GM18511 (cell line): ENCODE results near the gene DLG5.
A peak's percentile ranks its signal among the peaks of the same experiment; 100 is the strongest.

Experiments used
- ATAC-seq: cut with Tn5 transposase; IDR thresholded peaks from one replicate; pipeline ENCODE4 v1.9.1; 2021; ENCODE audit warnings: mild to moderate bottlenecking, moderate library complexity; ENCODE audit not compliant: unreplicated experiment

Gene DLG5

DNA sequence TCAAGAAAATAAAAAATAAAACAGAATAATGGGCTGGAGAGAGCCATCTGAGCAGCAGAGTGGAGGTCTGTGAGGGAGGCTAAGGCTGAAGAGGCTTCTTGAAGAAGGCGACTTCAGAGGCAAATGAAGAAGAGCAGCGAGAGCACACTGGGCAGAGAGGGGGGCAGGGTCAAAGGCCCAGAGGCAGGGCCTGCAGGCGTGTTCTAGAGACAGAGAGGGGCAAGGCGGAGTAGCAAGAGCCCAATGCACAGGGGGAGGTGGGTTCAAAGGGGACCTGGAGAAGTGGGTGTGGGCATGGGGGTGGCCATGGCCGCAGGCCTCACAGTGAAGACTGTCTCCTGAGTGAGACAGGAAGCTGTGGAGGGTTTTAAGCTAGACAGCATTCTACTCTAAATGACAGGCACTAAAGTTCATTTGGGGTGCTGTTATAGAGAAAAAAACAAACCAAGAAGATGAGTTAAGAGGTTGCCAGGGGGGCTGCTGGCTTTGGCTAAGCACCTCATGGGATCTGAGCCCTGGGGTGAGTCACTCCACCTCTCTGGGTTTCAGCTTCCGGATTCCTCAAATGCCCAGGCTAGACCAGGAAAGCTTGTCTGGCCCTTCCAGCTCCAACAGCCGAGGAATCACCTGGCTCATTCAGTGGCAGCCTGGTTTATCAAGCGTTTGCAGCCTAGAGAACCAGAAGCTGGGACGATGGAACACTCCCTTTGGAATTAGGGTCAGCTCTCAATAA lies 81.7 kb downstream of the DLG5 start:
- ATAC-seq: no peak

DNA sequence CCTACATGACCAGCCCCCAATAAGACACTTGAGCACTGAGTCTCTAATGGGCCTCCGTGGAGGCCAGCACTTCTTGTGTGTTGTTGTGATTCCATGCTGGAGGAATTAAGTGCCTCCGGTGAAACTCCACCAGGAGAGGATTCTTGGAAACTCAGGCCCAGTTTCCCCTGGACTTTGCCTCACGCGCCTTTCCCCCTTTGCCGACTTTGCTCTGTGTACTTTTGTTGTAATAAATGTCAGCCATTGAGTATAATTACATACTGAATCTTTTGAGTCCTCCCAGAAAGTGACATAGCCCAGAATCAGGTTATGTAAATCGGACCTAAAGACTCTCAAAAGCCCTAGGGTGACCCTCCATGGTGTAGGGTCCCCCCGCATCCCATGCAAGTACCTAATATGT lies 82.4 kb downstream of the DLG5 start:
- no peak for ATAC-seq

DNA sequence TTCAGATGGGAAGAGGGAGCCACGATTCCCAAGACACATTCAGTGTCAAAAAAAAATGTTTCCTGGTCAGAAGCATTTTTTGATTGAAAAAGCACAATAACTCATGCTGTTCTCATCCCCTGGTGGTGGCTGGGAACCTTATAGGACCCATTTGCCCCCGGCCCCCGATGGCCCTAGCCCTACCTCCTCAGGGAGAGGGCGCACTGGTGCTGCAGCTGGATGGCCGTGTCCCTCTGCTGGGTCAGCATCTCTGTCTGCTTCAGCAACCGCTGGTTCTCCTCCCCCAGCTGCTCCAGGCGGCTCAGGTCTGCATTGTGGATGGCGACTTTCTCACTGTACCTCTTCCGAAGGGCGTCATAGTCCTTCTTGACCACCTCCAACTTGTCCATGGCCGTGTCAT lies 83.3 kb downstream of the DLG5 start:
- no peak for ATAC-seq

DNA sequence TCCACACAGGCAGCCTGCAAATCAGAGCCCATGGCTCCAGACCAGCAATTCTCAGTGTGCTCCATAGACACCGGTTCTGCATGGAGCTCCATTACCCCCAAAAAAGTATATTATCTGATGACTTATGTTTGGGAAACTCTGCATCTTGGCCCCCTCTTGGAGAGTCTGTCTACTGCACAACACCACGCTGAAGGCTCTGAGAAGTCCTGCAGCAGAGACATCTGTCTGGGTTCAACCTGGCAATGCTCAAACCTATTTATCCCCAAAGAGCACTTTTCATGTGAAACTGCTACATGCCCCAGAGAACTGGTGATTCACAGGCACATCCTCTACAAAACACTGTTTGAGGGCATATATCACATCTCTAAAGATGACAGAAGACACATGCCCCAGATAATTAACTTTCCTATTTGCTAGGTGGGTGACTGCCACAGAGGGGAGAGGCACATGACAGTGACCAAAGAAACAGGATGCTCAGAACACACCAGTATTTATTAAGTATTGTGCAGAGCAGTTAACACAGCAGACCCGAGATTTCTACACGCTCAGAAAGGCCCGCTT lies 83.8 kb downstream of the DLG5 start:
- no peak for ATAC-seq

DNA sequence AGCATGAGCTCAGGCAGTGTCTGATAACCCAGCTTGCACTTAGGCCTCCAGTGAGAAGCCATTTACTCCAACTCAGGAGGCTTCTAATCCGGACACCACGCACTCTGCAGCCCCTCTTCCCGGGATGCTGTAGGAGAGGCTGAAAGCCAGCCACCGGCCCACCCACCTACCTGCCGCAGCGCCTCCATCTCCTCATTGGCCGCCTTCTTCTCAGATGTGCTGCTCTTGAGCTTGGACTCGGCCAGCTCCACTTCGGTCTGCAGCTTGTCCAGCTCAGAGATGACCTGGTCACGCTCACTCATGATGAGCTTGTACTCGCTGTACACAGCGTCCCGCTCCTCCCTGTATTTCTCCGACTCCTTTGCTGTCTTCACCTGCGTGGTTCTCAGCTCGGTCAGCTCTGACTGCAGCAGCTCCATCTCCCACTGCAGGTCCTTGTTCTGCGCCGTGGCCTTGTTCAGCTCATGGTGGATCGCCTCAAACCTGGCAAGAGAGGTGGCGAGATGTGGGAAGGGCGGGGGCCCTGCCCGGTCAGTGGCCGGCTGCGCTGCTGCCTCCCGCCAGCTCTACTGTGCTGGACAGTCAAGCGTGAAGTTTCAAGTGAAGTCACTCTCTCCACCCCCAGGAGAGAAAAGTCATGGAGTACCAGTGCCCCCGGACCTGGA lies 84.7 kb downstream of the DLG5 start:
- ATAC-seq: no peak

DNA sequence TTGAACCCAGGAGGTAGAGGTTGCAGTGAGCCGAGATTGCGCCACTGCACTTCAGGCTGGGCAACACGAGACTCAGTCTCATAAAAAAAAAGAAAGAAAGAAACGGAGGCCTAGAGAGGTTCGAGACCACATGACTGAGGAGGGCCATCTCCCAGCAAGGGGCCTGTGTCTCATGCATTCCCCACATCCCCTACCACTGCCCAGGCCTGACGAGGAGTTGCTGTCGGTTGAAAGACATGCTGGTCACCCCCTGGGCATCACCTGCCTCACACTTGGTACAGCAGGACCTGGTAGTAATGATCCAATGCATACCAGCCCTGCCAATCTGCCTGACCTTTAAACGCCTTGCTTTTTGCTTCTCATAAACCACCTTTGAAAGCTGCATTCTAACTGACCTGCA lies 85.9 kb downstream of the DLG5 start:
- no peak for ATAC-seq

DNA sequence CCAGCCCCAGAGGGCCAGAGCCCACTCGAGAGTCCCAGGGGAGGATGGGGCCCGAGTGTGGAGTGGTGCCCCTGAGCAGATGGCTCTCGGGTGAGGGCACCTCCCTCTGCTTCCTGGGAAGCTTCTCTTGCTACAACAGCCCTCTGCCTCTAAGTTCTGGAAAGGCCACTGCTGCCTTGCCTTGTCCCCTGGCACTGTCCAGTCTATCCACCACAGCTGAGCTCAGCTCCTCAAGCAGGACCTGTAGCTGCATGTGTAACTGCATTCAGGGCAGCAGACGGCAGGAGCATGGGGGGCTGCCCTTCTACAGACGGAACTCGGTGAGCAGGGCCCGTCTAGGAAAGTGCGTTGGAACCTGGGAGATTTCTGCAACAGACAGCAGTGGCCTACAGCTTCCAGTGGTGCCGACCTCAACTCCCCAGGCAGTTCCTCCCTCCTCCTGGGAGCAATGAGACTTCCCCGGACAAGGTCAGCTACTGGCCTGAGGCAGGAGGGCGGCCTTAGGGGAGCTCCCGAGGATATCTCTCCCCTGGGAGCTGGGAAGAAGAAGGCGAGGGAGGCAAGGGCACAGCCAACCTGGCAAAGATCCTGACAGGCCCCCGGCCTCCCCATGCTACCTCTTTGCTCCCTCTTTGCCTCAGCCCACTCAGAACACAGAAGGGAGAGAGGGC lies 88.5 kb downstream of the DLG5 start:
- no peak for ATAC-seq

DNA sequence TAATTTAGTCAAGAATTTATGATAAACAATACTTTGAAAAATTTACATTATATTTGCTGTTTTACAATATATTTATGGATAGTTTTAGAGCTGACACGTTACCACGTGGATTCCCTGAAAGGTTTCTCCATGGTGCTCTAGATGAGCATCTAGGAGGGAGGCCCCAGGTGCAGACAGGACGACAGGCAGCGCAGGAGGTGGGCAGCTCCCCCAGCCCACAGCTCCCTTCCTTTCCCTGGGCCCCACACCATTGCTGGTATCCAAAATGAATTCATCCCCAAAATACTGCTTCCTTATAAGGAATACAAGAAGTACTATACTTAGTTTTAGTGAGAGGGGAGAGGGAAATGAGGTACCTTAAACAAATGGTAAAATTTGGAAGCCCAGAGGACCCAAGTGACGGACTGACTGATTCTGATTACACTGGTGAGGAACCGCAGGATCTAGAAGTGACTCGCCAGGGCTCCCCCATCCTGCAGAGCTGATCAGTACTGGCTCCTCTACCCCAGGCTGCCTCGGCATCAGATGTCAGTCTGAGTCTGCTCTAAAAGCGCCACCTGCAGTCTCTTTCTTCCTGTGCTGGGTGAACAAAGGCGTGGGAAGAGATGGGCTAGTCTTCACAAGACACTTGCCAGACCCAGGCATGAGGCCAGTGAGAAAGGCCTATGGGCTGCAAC lies 89.2 kb downstream of the DLG5 start:
- peak; percentile 96 for ATAC-seq

DNA sequence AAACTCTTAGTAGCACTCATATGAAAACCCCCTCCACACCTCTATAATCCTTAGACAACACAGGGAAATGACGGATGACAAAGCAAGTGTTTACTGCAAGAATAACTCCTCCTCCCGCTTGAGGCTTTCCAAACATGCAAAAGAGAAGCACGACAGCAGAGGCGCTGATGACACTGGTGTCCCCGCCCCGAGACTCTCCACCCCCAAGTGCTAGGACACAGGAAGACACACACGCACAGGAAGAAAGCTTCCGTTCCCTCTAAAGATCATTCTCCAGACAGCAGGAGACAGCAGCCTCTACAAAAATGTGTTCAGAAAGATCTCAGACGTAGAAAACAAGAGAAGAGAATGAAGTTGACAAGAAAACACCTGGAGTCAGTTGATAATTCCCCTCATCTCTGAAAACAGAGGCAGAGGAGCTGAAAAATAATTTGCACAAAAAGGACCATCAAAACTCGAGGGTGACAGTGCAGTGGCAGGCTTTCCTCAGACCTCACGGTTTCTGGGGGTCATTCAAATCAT lies 90.2 kb downstream of the DLG5 start:
- ATAC-seq: peak; percentile 52

DNA sequence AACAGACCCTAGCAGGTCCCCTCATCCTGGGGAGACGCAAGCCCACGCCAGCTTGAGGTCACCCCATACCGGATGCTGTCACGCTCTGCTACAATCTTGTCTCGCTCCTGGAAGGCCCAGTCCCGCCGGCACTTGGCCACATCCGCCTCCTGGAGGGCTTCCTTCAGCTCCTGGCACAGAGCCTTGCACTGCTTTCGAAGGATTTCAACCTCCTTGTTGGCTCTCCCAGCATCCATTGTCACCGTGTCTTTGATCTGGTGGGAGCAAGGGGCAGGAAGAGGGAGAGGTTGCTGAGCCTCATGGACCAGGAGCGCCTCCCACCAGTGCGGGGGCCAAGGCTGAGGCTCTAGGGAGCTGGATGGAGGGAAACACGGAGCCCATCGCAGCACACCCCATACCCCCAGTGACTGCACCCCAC lies 90.9 kb downstream of the DLG5 start:
- no peak for ATAC-seq

DNA sequence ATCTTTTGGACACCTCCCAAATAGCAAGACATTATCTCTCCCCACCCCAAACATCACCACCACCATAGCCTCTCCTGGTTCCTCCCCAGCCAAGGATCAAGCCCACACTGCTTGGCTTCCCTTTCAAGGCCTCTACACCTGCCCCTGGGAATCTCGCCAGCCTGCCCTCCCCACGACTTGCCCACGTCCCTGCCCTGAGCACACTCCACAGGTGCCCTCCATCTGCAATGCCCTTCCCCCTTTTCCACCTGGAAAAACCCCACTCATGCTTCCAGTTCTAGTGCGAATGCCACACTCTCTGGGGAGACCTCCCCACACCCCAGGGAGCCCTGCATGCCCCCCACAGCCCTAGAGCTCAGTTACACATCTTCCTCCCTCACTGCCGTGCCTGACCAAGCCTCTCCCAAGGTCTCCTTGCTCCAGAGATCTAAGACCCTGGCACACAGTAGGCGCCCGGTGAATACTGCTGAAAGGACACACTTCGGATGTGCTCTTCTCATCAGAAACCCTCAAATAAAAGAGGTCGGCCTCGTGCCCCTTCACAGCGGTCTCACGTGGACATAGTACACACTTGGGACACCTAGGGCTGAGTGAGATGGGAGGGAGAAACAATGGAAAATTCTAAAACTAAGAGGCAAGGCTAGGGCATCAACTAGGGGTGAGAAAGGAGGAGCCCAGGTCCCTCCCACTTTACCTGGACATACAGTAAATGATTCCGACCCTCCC lies 91.4 kb downstream of the DLG5 start:
- no peak for ATAC-seq

DNA sequence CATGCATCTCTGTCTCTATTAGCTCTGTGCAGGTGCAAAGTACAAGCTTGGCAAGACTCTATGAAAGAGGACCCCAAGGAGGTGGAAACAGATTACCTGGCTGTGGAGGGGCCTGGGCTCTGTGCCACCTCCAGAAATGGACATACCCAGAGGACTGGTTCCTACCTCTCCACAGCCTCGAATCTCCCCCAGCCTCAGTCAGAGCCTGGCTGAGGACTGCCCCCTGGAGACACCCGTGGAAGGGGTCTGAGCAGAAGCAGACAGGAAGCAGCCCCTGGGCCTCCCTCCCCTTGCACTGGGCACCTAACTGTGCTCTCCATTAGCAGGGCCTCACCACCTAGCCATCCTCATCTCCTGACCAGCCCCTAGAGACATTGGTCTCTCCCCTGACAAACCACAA lies 92.0 kb downstream of the DLG5 start:
- ATAC-seq: no peak

DNA sequence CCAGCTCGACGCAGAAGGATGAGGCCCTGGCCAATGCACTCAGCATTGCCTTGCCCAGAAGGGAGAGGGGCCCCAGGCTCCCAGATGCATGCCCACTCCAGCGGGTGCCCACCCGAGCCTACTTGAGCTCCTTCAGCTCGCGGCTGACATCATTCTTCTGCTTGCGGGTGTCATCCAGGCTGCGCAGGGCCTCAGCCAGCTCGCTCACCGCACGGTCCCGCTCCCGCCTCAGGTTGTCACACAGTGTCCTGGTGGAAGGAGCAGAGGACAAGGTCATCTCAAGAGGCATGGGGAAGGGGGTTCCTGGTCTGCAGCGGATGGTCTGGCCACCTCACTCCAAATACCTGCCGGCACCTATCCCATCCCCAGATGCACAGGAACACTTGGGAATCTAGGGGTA lies 92.8 kb downstream of the DLG5 start:
- no peak for ATAC-seq

DNA sequence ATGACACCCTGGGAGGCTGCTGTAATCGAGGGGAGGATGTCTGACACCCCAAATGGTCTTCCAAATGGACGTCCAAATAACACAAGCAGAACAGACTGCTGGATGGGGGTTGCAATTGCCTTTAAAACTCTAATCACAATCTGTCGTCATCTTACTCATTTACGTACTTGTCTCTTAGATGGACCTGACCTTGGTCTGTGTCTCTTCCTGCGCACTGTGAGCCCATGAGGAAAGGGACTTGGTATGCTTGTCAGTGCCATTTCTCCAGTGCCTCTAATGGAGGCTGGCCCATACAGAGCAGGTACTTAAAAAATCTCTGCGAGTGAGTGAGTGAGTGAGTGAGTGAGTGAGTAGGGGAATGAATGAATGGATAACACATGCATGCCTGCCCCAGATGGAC lies 93.3 kb downstream of the DLG5 start:
- no peak for ATAC-seq

DNA sequence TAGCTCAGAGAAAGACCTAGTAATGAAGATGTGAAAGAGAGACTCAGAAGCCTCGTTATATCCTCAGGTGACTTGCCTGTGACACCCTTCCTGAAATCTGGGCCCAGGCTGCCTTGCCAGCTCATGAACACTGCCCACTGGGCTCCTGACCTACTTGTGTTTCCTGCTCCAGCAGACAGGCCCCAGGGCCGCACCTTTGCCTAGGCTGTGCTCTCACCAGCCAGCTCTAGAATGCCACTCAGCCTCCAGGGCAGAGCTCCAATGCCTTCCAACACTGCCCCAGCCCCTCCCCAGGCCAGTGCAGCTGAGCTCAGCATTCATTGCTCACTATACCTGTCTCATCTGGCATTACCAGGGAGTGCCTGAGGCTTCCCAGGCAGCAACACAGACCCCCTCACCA lies 94.3 kb downstream of the DLG5 start:
- no peak for ATAC-seq

DNA sequence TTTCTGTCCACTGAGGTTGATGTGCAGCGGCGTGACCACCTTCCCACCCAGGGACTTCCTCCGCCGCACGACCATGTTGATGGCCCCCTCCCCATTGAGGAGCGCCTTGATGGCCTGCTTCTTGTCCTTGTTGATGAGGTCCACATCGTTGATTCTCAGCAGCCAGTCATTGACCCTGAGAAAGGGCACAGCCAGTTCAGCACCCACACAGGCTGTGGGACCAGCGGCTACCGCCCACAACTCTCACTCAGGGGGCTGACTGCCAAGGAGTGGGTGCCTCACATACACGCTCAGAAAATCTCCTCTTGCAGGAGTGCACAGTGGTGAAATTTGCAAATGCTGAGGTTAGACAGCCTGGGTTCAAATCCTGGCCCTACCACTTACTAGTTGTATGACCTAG lies 97.2 kb downstream of the DLG5 start:
- ATAC-seq: no peak

DNA sequence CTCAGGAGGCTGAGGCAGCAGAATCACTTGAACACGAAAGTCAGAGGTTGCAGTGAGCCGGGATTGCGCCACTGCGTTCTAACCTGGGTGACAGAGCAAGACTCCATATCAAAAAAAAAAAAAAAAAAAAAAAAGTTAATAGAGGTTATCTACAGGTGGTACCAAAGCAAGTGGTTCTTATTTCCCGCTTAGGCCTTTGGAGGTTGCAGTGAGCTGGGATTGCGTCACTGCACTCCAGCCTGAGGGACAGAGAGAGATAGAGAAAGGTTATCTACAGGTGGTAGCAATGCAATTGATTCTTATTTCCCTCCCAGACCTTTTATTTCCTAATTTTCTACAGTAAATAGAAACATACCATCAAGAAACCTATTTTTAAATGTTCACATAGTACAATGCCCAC lies 98.2 kb downstream of the DLG5 start:
- no peak for ATAC-seq

DNA sequence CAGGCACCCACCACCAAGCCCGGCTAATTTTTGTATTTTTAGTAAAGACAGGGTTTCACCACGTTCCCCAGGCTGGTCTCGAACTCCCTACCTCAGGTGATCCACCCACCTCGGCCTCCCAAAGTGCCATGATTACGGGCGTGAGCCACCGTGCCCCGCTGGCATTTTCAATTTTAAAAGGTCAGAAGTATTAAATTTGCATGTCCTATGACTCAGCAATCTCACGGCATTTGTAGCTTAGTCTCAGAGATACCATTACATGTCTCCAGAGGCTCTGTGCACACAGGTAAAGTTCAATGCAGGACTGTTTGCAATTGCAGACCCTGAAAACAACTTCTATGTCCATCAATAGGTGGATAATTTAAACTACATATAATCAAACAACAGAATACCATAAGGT lies 99.2 kb downstream of the DLG5 start:
- ATAC-seq: no peak

DNA sequence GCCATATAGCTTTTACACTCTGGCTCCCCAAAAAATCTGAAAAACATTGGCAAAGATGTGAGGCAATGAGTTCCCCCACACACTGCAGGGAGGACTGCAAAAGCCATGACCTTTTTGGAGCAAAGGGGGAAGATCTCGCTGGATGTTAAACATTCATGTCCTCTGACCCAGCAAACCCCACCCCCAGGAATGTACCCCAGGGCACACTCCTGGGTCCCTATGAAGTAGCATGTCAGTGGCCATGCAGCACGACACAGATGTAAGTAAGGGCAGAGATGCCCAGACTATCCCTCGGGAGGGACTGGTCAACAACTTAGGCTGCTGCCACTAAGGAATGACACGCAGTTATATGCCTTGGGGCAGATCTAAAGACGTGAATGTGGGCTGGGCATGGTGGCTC lies 100.6 kb downstream of the DLG5 start:
- no peak for ATAC-seq

DNA sequence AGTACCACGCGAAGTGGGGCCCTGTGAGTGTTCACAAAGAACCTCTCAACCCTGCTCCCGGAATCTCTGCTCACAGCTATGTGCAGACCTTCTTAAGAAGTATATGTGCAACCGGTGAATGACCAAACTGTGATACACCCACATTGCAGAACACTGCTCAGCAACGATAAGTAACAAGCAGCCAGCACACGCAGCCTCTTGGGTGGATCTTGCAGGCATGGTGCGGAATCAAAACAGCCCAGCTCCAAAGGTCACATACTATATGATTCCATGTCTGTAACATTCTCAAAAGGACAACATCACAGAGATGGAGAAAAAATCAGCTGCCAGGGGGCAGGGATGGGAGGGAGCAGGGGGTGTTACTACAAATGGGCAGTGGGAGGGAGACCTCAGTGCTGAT lies 101.6 kb downstream of the DLG5 start:
- ATAC-seq: no peak
